CD4-positive, alpha-beta T cell treated with Interleukin-17A for 4 hours (primary cell): ENCODE measurements around the gene MED15.
"Not testable (repeated sequence)": the region's sequence is repeated elsewhere in the genome, so short reads cannot be mapped to it uniquely, and the experiment has no call there.

ENCODE experiments used
- DNase-seq: peaks from one replicate; pipeline ENCODE4 v3.0.0-alpha.2; 2020; ENCODE audit warnings: mixed read lengths

MED15 gene

GRCh38 chr22:20533095-20533878 lies 25.9 kb downstream of the MED15 start:
- DNase-seq: no peak

- no peak for DNase-seq
Observed at GRCh38 chr22:20533879-20534265, 26.5 kb downstream of the MED15 start.

GRCh38 chr22:20536590-20537324 lies 29.3 kb downstream of the MED15 start:
- no peak for DNase-seq

GRCh38 chr22:20537325-20537756 lies 29.9 kb downstream of the MED15 start:
- DNase-seq: no peak

- DNase-seq: no peak
Observed at GRCh38 chr22:20537983-20538382, 30.6 kb downstream of the MED15 start.

GRCh38 chr22:20538875-20539274 lies 31.5 kb downstream of the MED15 start:
- DNase-seq: not testable (repeated sequence)

- no peak for DNase-seq
Observed at GRCh38 chr22:20542055-20542454, 34.6 kb downstream of the MED15 start.

GRCh38 chr22:20542736-20543135 lies 35.3 kb downstream of the MED15 start:
- no peak for DNase-seq

- not testable (repeated sequence) for DNase-seq
Observed at GRCh38 chr22:20545318-20545634, 37.9 kb downstream of the MED15 start.

GRCh38 chr22:20545681-20546521 lies 38.5 kb downstream of the MED15 start:
- DNase-seq: no peak

- DNase-seq: no peak
Observed at GRCh38 chr22:20546541-20546950, 39.1 kb downstream of the MED15 start.

GRCh38 chr22:20547029-20547428 lies 39.6 kb downstream of the MED15 start:
- DNase-seq: no peak

GRCh38 chr22:20548806-20549205 lies 41.4 kb downstream of the MED15 start:
- DNase-seq: no peak

GRCh38 chr22:20549232-20549841 lies 41.9 kb downstream of the MED15 start:
- DNase-seq: peak; percentile 78

GRCh38 chr22:20550057-20550817 lies 42.8 kb downstream of the MED15 start:
- no peak for DNase-seq

- DNase-seq: peak; percentile 74
Observed at GRCh38 chr22:20550851-20551744, 43.7 kb downstream of the MED15 start.

GRCh38 chr22:20551805-20552442 lies 44.5 kb downstream of the MED15 start:
- peak; percentile 55 for DNase-seq

GRCh38 chr22:20552443-20553401 lies 45.3 kb downstream of the MED15 start:
- DNase-seq: no peak
